Measurements from ENCODE around the gene SEMA6A.

SEMA6A gene

GRCh38 chr5:116576053-116576713 lies 1.6 kb upstream of the SEMA6A start:
- DNase-seq, result no peak

- DNase-seq, result no peak
Observed at GRCh38 chr5:116575326-116576052, 866 bp upstream of the SEMA6A start.

- no peak for DNase-seq
Observed at GRCh38 chr5:116573702-116574366, 789 bp downstream of the SEMA6A start.

- no peak for DNase-seq
Observed at GRCh38 chr5:116573279-116573701, 1.3 kb downstream of the SEMA6A start.

- no peak for DNase-seq
Observed at GRCh38 chr5:116572350-116573278, 2.0 kb downstream of the SEMA6A start.

- no peak for DNase-seq
Observed at GRCh38 chr5:116571568-116572349, 2.9 kb downstream of the SEMA6A start.

GRCh38 chr5:116569999-116570398 lies 4.6 kb downstream of the SEMA6A start:
- DNase-seq, result no peak

- DNase-seq, result no peak
Observed at GRCh38 chr5:116567106-116567505, 7.5 kb downstream of the SEMA6A start.

- DNase-seq, result no peak
Observed at GRCh38 chr5:116566251-116566650, 8.4 kb downstream of the SEMA6A start.

- DNase-seq, result no peak
Observed at GRCh38 chr5:116564756-116565490, 9.7 kb downstream of the SEMA6A start.

- DNase-seq, result no peak
Observed at GRCh38 chr5:116564312-116564711, 10.3 kb downstream of the SEMA6A start.

GRCh38 chr5:116563736-116564308 lies 10.8 kb downstream of the SEMA6A start:
- DNase-seq, result no peak

GRCh38 chr5:116562669-116563068 lies 12.0 kb downstream of the SEMA6A start:
- no peak for DNase-seq

- DNase-seq, result no peak
Observed at GRCh38 chr5:116561658-116562057, 13.0 kb downstream of the SEMA6A start.

- DNase-seq, result no peak
Observed at GRCh38 chr5:116559673-116560164, 14.9 kb downstream of the SEMA6A start.

- DNase-seq, result no peak
Observed at GRCh38 chr5:116559239-116559638, 15.4 kb downstream of the SEMA6A start.

GRCh38 chr5:116557669-116558271 lies 16.9 kb downstream of the SEMA6A start:
- DNase-seq, result no peak

- DNase-seq, result no peak
Observed at GRCh38 chr5:116554764-116555163, 19.9 kb downstream of the SEMA6A start.

GRCh38 chr5:116553366-116553765 lies 21.3 kb downstream of the SEMA6A start:
- no peak for DNase-seq

GRCh38 chr5:116550082-116550481 lies 24.5 kb downstream of the SEMA6A start:
- DNase-seq, result no peak
